GM21367 (cell line): ENCODE data around the gene SLC6A3.
"Not testable (repeated sequence)": the region's sequence is repeated elsewhere in the genome, so short reads cannot be mapped to it uniquely, and the experiment has no call there.

Experiments used
- ATAC-seq: cut with Tn5 transposase; IDR thresholded peaks from one replicate; pipeline ENCODE4 v1.9.1; 2021; ENCODE audit not compliant: unreplicated experiment

The SLC6A3 gene

GRCh38 chr5:1375871-1376810 lies 69.1 kb downstream of the SLC6A3 start:
- no peak for ATAC-seq

GRCh38 chr5:1374679-1375055 lies 70.6 kb downstream of the SLC6A3 start:
- no peak for ATAC-seq

DNA sequence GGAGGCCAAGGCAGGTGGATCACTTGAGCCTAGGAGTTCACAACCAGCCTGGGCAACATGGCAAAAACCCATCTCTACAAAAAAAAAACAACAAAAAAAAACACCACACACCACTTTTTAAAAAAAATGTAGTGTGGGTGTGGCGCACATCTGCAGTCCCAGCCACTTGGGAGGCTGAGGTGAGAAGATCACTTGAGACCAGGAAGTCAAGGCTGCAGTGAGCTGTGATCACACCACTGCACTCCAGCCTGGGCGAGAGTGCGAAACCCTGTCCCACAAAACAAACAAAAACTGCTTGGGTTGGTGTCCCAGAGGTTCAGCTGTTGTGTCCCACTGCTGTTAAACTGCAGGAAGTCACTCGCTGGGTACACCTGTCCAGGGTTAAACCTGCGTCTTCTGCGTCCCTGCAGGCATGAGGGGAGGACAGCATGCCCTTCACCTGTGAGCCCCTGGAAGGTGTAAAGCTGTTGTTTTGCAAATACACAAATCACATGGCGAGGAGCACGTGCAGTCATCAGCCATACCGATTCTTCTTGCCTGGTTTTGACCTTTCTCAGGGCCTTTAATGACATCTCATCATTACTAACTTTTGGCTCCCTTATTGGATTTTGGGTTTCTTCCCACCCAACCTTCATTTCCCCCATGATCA lies 71.1 kb downstream of the SLC6A3 start:
- ATAC-seq = no peak

- not testable (repeated sequence) for ATAC-seq
Measured at GRCh38 chr5:1371972-1372342, 73.3 kb downstream of the SLC6A3 start.

- no peak for ATAC-seq
Measured at GRCh38 chr5:1371218-1371971, 73.8 kb downstream of the SLC6A3 start.

DNA sequence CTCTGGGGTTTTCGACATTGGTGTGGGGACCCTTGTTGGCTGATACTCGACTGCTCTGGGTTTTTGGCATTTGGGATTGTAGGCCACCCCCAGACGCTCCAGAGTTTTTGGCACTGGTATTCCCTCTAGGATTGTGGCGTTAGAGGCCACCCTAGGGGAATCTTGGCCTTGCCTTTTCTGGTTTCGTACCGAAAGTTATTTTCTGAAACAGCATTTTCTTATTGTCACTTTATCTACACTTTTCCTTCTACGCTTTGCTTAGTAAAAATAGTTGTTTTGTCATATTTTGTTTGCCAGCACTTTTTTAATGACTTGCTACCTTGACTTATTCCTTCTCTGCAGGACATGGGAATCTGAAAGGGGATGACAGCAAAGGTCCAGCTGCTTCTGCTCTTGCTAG lies 75.2 kb downstream of the SLC6A3 start:
- no peak for ATAC-seq

DNA sequence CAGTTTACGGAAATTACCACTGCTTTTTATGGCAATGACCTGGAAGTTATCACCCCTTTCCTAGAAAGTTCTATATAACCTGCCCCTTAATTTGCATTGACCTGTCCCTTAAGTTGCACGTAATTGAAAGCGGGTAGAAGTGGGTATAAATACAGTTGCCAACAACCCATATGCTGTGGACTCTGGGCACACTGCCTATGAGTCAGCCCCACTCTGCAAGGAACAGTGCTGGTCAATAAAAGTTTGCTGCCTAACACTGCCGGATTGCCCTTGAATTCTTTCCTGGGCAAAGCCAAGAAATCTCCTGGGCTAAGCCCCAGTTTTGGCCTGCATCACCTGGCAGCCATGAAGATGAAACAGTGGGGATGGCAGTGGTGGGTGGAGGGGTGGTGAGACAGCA lies 76.5 kb downstream of the SLC6A3 start:
- ATAC-seq = no peak

DNA sequence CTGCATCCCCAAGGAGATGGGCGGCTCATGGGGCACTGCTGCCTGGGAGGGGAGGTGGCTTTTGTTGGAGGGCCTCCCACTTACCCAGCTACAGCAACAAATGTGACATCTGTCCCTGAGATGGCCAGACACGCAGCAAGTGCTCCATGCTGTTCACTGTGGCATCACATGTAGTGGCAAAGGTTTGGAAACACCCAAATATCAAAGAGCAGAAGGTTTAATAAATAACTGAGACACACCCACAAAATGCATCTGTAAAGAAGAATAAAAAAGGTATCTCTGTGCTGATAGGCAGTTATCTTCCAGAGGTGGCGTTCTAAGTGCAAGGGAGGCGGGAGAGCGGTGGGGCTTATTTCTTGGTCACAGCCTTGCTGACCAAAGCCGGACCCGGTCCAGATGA lies 77.0 kb downstream of the SLC6A3 start:
- no peak for ATAC-seq

DNA sequence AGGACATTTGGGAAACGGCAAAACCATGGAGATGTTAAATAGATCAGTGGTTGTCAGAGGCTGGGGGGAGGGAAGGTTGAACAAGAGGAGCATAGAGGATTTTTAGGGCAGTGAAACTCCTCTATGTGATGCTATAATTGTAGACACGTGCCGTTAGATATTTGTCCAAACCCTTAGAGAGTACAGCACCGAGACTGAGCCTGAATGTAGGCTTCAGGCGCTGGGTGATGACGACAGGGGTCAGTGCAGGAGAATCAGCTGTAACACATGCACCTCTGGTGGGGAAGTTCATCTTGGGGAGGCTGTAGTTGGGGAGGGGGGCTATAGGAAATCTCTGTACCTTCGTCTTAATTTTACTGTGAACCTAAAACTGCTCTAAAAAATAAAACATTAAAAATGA lies 78.1 kb downstream of the SLC6A3 start:
- ATAC-seq = no peak

DNA sequence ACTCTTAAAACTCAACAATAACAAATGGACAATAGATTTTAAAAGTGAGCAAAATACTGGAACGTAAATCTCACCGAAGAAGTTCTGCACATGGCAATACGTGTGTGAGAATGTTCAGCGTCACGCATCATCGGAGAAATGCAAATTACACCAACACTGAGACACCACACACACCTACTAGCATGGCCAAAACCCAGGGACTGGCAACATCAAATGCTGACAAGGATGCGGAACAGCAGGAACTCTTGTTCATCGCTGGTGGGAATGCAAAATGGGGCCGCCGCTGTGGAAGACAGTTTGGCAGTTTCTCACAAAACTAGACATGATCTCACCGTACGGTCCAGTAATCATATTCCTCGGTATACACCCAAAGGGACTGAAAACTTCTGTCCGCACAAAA lies 78.7 kb downstream of the SLC6A3 start:
- peak; percentile 64 for ATAC-seq

DNA sequence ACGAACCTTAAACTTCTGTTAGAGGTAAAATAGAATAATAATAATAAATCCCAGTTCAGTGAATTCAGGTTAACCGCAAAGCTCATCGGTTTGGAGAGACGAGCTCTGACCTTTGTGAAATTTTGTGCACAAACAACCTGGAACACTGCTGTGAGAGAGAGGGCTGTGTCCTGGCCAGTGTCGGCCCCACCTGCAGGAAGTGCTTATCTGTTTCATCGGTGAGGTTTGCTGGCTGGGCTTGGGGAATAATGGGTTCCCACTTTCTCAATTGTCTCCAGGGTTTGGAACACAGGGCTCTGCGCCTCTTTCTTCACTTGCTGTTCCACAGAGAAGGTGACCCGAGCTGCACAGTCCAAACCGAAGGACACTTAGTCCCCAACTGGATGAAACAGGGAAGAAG lies 81.0 kb downstream of the SLC6A3 start:
- ATAC-seq = no peak

DNA sequence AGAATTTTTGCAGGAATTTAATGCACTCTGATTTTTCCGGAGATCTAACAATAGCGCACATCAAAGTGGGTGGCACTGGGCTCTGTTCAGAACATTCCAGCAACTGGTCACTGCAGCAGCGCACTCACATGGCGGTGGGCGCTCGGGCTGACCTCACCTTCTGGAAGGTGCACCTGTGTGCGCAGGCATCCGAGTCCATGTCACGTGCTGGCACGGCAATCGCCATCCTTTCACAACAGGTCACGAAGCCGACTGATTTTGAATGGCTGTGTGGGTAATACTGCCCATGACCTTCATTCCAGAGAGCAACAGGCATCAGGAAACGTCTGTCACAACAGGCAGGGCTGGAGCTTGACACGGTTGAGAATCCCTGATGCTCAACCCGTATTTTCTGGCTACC lies 81.7 kb downstream of the SLC6A3 start:
- no peak for ATAC-seq

DNA sequence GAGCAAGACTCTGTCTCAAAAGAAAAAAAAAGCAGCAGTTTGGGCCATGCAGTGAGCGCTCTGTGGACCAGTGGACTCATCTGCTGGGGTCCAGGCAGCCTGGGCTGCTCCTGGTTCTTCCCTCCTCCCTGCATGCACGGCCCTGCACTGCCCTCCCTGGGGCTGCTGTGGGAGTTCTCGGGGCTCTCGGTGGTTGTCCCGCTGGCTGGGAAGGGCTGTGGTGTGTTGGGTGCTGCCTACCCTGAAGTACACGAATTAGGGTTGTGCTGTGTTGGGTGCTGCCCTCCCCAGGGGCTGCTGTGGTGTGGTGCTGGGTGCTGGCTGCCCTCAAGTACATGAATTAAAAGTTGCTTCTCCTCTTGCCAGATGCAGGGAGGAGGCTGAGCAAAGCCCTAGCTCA lies 82.1 kb downstream of the SLC6A3 start:
- ATAC-seq = no peak

DNA sequence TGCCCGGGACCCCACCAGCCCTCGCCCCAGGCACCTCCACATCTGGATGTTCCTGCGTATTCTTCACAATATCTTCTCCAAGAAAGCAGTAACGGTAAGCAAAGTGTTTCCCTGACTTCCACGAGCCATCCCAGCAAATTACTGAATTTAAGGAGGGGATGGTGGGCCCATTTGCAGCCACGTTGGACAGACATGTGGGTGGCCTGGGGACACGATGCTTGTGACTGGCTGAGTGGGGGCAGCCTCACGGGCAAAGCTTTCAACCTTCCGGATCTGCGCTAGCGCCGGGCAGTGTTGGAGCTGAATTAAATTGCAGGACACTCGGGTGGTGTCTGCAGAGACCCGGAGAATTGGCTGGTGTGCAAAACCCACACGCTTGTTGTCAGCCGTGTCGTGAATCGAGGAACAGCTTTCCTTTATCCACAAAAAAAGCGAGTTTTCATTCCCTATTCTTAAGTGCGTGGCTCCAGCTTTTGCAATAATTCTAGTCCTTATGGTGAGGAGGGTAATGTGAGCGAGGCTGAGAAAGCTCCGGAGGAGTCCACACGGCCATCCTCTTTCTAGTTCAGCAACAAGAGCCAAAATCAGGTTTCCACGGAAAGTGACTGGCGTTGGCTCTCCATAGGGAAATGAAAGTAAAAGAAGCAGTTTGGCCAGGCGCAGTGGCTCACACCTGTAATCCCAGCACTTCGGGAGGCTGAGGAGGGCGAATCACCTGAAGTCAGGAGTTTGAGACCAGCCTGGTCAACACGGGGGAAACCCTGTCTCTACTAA lies 82.8 kb downstream of the SLC6A3 start:
- no peak for ATAC-seq

- no peak for ATAC-seq
Measured at GRCh38 chr5:1360861-1361260, 84.4 kb downstream of the SLC6A3 start.

GRCh38 chr5:1360367-1360766 lies 84.9 kb downstream of the SLC6A3 start:
- not testable (repeated sequence) for ATAC-seq

DNA sequence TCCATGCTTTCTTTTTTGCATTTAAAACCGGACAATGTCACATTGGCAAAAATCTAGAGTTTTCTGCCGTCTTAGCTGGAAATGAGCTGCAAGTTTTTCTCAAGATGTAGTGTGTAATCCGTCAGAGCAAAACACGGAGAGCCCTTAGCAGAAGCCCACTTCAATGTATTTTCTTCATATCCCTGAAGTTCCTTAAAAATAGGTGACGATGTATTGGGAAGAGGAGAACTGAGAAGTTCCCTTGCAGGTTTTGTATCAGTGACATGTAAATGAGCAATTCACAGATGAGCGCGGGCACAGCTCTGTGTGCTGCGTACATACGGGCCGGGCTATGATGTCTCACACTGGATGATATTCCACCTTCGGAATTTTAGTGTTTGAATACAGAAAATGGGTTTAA lies 85.5 kb downstream of the SLC6A3 start:
- no peak for ATAC-seq

DNA sequence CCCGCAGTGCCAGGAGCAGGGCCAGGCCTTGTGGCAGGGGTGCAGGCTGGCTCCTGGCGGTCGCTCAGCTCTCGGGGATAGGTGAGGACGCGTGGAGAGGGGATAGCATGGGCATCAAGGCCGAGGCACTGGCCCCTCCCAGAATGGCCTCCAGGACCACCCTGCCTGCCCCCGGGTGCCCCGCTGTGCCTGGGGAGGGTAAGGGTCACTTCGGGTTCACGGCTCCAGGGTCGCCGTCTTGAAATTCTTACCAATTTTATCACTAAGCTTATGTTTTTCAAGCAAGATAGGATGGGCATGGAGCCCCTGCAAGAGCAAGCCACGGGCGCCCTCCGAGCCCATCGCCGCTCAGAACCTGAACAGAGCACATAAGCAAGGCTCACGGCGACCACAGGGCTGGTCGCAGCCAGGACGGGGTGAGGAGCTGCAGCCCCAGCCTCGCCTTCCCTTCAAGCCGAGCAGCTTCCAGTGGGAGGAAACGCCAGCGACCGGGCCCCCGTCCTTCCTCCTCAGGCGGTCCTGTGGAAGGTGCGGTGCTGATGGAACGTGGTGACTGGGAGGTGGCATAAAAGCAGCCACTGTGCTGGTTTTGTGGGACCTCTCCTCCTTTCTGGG lies 86.1 kb downstream of the SLC6A3 start:
- no peak for ATAC-seq

- no peak for ATAC-seq
Measured at GRCh38 chr5:1358726-1359025, 86.6 kb downstream of the SLC6A3 start.

- ATAC-seq = no peak
Measured at GRCh38 chr5:1357946-1358725, 87.1 kb downstream of the SLC6A3 start.
